GM23338 (cell line): ENCODE results near the gene ARID1B. TPM values are rescaled to one million over a fixed set of nuclear protein-coding genes. Genes with fewer than 3 reads are reported as not detected.
A peak's percentile ranks its signal among the peaks of the same experiment; 100 is the strongest.

Experiments
- ATAC-seq: fragments of 200-7000 bp; cut with Tn5 transposase; 3 replicates; pipeline ENCODE4 v1.9.1; 2020
- DNase-seq: peaks from one replicate; pipeline ENCODE4 v3.0.0-alpha.2; 2015; ENCODE audit warnings: low spot score
- H2AFZ ChIP-seq: fragments of 200-600 bp; sonication (generic); 2 replicates; pipeline ENCODE4 v1.8.0; 2016; ENCODE audit warnings: antibody characterized with exemption, mild to moderate bottlenecking, moderate library complexity
- H3F3A ChIP-seq: fragments of 200-600 bp; sonication (generic); replicated peaks from 2 replicates; pipeline ENCODE4 v1.8.0; 2017; ENCODE audit warnings: antibody characterized with exemption, mixed run types, low read depth
- H3K27ac ChIP-seq: fragments of 200-600 bp; sonication (generic); 2 replicates; pipeline ENCODE4 v1.6.1; 2016; ENCODE audit warnings: low read depth
- H3K27me3 ChIP-seq: fragments of 200-600 bp; sonication (generic); 2 replicates; pipeline ENCODE4 v1.8.0; 2016; ENCODE audit warnings: mild to moderate bottlenecking, mixed run types, moderate library complexity; ENCODE audit not compliant: insufficient read depth
- H3K36me3 ChIP-seq: fragments of 200-600 bp; sonication (generic); 2 replicates; pipeline ENCODE4 v1.8.0; 2016; ENCODE audit warnings: mild to moderate bottlenecking; ENCODE audit not compliant: insufficient read depth
- H3K4me1 ChIP-seq: fragments of 200-600 bp; sonication (generic); 2 replicates; pipeline ENCODE4 v1.8.0; 2016; ENCODE audit warnings: mild to moderate bottlenecking, moderate library complexity; ENCODE audit not compliant: insufficient read depth
- H3K4me2 ChIP-seq: fragments of 200-600 bp; sonication (generic); 2 replicates; pipeline ENCODE4 v1.7.1; 2017; ENCODE audit warnings: mixed run types
- H3K4me3 ChIP-seq: fragments of 200-600 bp; sonication (generic); 2 replicates; pipeline ENCODE4 v1.6.1; 2016; ENCODE audit warnings: mixed run types
- H3K79me2 ChIP-seq: fragments of 200-600 bp; sonication (generic); replicated peaks from 2 replicates; pipeline ENCODE4 v1.8.0; 2017; ENCODE audit warnings: mild to moderate bottlenecking; ENCODE audit not compliant: insufficient read depth
- H3K9me2 ChIP-seq: fragments of 200-600 bp; sonication (generic); 2 replicates; pipeline ENCODE4 v1.8.0; 2017; ENCODE audit not compliant: insufficient read depth
- H4K20me1 ChIP-seq: fragments of 200-600 bp; sonication (generic); replicated peaks from 2 replicates; pipeline ENCODE4 v1.8.0; 2017; ENCODE audit warnings: mild to moderate bottlenecking; ENCODE audit not compliant: insufficient read depth
- H3K27ac Mint-ChIP-seq: 2 replicates; pipeline ENCODE4 v1.8.0; 2020; ENCODE audit warnings: inconsistent platforms, mild to moderate bottlenecking, moderate library complexity, mixed read lengths
- H3K27me3 Mint-ChIP-seq: 3 replicates; pipeline ENCODE4 v1.8.0; 2022; ENCODE audit warnings: low read depth, mild to moderate bottlenecking, moderate library complexity, mixed read lengths, inconsistent platforms; ENCODE audit not compliant: insufficient read depth, poor library complexity
- H3K36me3 Mint-ChIP-seq: 3 replicates; pipeline ENCODE4 v1.8.0; 2021; ENCODE audit warnings: low read depth, mild to moderate bottlenecking, inconsistent platforms, moderate library complexity, mixed read lengths
- H3K4me1 Mint-ChIP-seq: 3 replicates; pipeline ENCODE4 v1.8.0; 2020; ENCODE audit warnings: mild to moderate bottlenecking, inconsistent platforms, mixed read lengths
- H3K4me3 Mint-ChIP-seq: 3 replicates; pipeline ENCODE4 v1.8.0; 2021; ENCODE audit warnings: moderate library complexity, mild to moderate bottlenecking, inconsistent platforms, mixed read lengths
- H3K9me3 Mint-ChIP-seq: 3 replicates; pipeline ENCODE4 v1.8.0; 2020; ENCODE audit warnings: moderate library complexity, mild to moderate bottlenecking, inconsistent platforms, mixed read lengths
- CTCF ChIP-seq, 2 experiments: fragments of 200-600 bp in 1 of 2; sonication (generic) in 1 of 2; conservative IDR thresholded peaks; 2 replicates each; pipeline versions ENCODE4 v1.5.1 to v1.6.1; 2016 to 2017; ENCODE audit warnings: antibody characterized with exemption in 2 of 2, low read depth in 2 of 2, mild to moderate bottlenecking in 2 of 2, moderate library complexity in 1 of 2
- EZH2phosphoT487 ChIP-seq: fragments of 200-600 bp; sonication (generic); IDR thresholded peaks from one replicate; pipeline ENCODE4 v1.8.1; 2018; ENCODE audit warnings: antibody characterized with exemption; ENCODE audit not compliant: unreplicated experiment
- JUNB ChIP-seq: IDR thresholded peaks from one replicate; pipeline ENCODE4 v1.6.1; 2016; ENCODE audit warnings: antibody characterized with exemption; ENCODE audit not compliant: unreplicated experiment
- POLR2AphosphoS5 ChIP-seq: IDR thresholded peaks from 2 replicates; pipeline ENCODE4 v1.6.1; 2016; ENCODE audit warnings: antibody characterized with exemption, low read depth
- STAT1 ChIP-seq: IDR thresholded peaks from one replicate; pipeline ENCODE4 v1.6.1; 2016; ENCODE audit warnings: antibody characterized with exemption; ENCODE audit not compliant: unreplicated experiment
- ZNF114 ChIP-seq: fragments of 250-450 bp; sonication (Bioruptor Pico); IDR thresholded peaks from 2 replicates; pipeline ENCODE4 v1.5.0; 2020; ENCODE audit warnings: mild to moderate bottlenecking, moderate library complexity
- ZNF462 ChIP-seq: fragments of 250-450 bp; sonication (Bioruptor Pico); IDR thresholded peaks from 2 replicates; pipeline ENCODE4 v1.5.0; 2020; ENCODE audit warnings: mild to moderate bottlenecking, moderate library complexity
- polyA plus RNA-seq: library from polyadenylated mRNA; unstranded; fragments of >200 nt; fragmentation: Nextera tagmentation; extraction: Ambion mirVana; gene quantifications from 2 replicates; pipeline ENCODE4 v1.2.1, GENCODE V29; 2016
- total RNA-seq: library from RNA; depleted of rRNA; stranded (reverse); fragments of >200 nt; shearing (Covaris generic); gene quantifications from 2 replicates; pipeline ENCODE4 v1.2.3, GENCODE V29; 2014

The ARID1B gene
- total and polyA plus RNA-seq, 2 experiments from 2014 or later, result 59.3 to 72.2 TPM

- Histone ChIP-seq H3K27ac (peak overlapping the region; percentile 64; the same call in 1 of the 2 replicates), H2AFZ (no peak overlapping the region), H4K20me1 (0 out of 2 replicates have a peak, but pooled peaks cover 2% of the 10 kb centered on the region), H3K4me3 (no peak overlapping the region), H3K79me2 (peaks cover 100% of the 10 kb centered on the region), H3K9me2 (no peaks in the 10 kb centered on the region), H3K4me2 (peak overlapping the region; percentile 22; the same call in 1 of the 2 replicates), H3K36me3 (no peaks in the 10 kb centered on the region), H3K27me3 (no peaks in the 10 kb centered on the region), H3K4me1 (peaks cover 69% of the 10 kb centered on the region), H3F3A (no peaks in the 10 kb centered on the region)
- no peak for TF ChIP-seq STAT1
- TF ChIP-seq ZNF462 (CRISPR knock-in tag), result no peak
- no peak for TF ChIP-seq JUNB
- no peak for TF ChIP-seq ZNF114 (CRISPR knock-in tag)
- no peak for TF ChIP-seq POLR2AphosphoS5
- TF ChIP-seq CTCF (conservative IDR thresholded peaks at IDR 0.05; ENCODE audit: low read depth in 2 of 2), result no peak
- TF ChIP-seq EZH2phosphoT487, result no peak
- H3K36me3 Mint-ChIP-seq, result no peaks in the 10 kb centered on the region
- ATAC-seq (0 out of 3 replicates have a peak, but pooled peaks have one; percentile 9), DNase-seq (no peak)
- peaks cover 74% of the 10 kb centered on the region for H3K4me1 Mint-ChIP-seq
- no peak overlapping the region for H3K4me3 Mint-ChIP-seq
- peak overlapping the region; percentile 67 for H3K27ac Mint-ChIP-seq
- H3K9me3 Mint-ChIP-seq, result no peaks in the 10 kb centered on the region
- peaks cover 6% of the 10 kb centered on the region for H3K27me3 Mint-ChIP-seq
Observed at GRCh38 chr6:156977527-156978291, 200.5 kb downstream of the ARID1B start.
